Activated CD4-positive, alpha-beta T cell treated with anti-CD3 and anti-CD28 coated beads for 36 hours (primary cell): ENCODE results near the gene CDK15. TPM values are rescaled to one million over a fixed set of nuclear protein-coding genes. Genes with fewer than 3 reads are reported as not detected.

Experiments used
- total RNA-seq, 2 experiments: library from RNA; stranded (reverse); gene quantifications; one replicate each; pipeline ENCODE4 v1.2.3, GENCODE V29; 2021

Gene CDK15
- total RNA-seq, 2 experiments from 2014 or later, result not detected

Other genes with a start within 250 kb of the CDK15 start
- 10 to 100 TPM; 11.5 to 12.5 TPM for gene TMEM237, start 163.0 kb upstream of the CDK15 start, total RNA-seq
- gene MPP4, start 107.9 kb upstream of the CDK15 start, total RNA-seq, result not detected
- gene ALS2, start 25.6 kb upstream of the CDK15 start, total RNA-seq, result 10 to 100 TPM; 12.3 to 12.4 TPM
- gene FZD7, start 227.3 kb downstream of the CDK15 start, total RNA-seq, result under 1 TPM; 0.58 to 0.94 TPM